K562 (cell line): Measurements from ENCODE around the gene HIGD1C.
"Not testable (repeated sequence)": the region's sequence is repeated elsewhere in the genome, so short reads cannot be mapped to it uniquely, and the experiment has no call there.

ENCODE experiments used
- CTCF ChIP-seq, 3 experiments: IDR thresholded peaks in 2 of 3; conservative IDR thresholded peaks in 1 of 3; 2 replicates each; pipeline ENCODE4 v1.5.1; 2011 to 2012; ENCODE audit warnings: low read length in 3 of 3, mild to moderate bottlenecking in 3 of 3, control low read depth in 2 of 3, improper control_type of control experiment in 1 of 3, inconsistent platforms in 1 of 3, low read depth in 1 of 3, mixed read lengths in 1 of 3, moderate library complexity in 1 of 3; ENCODE audit not compliant: insufficient read depth in 2 of 3
- ETS2 ChIP-seq: IDR thresholded peaks from 2 replicates; pipeline ENCODE4 v1.6.1; 2016; ENCODE audit warnings: borderline replicate concordance, missing genetic modification characterization, mild to moderate bottlenecking, moderate library complexity, missing compliant biosample characterization; ENCODE audit not compliant: poor library complexity, severe bottlenecking
- HDAC2 ChIP-seq: fragments of 450-650 bp; IDR thresholded peaks from 2 replicates; pipeline ENCODE4 v1.6.1; 2016; ENCODE audit warnings: mild to moderate bottlenecking
- MED1 ChIP-seq: sonication (generic); formaldehyde crosslinking; IDR thresholded peaks from 2 replicates; pipeline ENCODE4 v1.8.1; 2023; ENCODE audit warnings: missing genetic modification reagents, borderline replicate concordance
- POLR2A ChIP-seq: fragments of 450-650 bp; conservative IDR thresholded peaks from 2 replicates; pipeline ENCODE4 v1.6.1; 2016
- RBFOX2 ChIP-seq: fragments of 200-400 bp; formaldehyde crosslinking; IDR thresholded peaks from 2 replicates; pipeline ENCODE4 v1.6.1; 2017; ENCODE audit warnings: low read depth, mild to moderate bottlenecking, low read length, moderate library complexity
- UBTF ChIP-seq, 2 experiments: IDR thresholded peaks; 2 replicates each; pipeline ENCODE4 v1.6.1; 2012; ENCODE audit warnings: improper control_type of control experiment in 2 of 2, low read depth in 2 of 2, low read length in 2 of 2, borderline replicate concordance in 1 of 2
- ZKSCAN1 ChIP-seq: fragments of 150-350 bp; IDR thresholded peaks from 2 replicates; pipeline ENCODE4 v1.6.1; 2016; ENCODE audit warnings: low read depth, low read length
- TF ChIP-seq, protein P1 (sequence below), 2 experiments: IDR thresholded peaks; 2 replicates each; pipeline ENCODE4 v1.6.1; 2011; ENCODE audit warnings: borderline replicate concordance in 1 of 2, control low read depth in 1 of 2, low read depth in 1 of 2, low read length in 1 of 2, mild to moderate bottlenecking in 1 of 2, mixed read lengths in 1 of 2, moderate library complexity in 1 of 2; ENCODE audit not compliant: insufficient read depth in 1 of 2, insufficient read length in 1 of 2, poor library complexity in 1 of 2, severe bottlenecking in 1 of 2; ENCODE audit errors: extremely low read depth in 1 of 2

GRCh38 chr12:50908479-50908878 is 43.9 kb upstream of the HIGD1C start:
- not testable (repeated sequence) for TF ChIP-seq HDAC2; ZKSCAN1; UBTF (IDR thresholded peaks at IDR 0.05; ENCODE audit: borderline replicate concordance in 1 of 2, low read depth in 2 of 2, low read length in 2 of 2); ETS2 (tag); CTCF (IDR thresholded peaks at IDR 0.05 in 2 of 3, conservative IDR thresholded peaks at IDR 0.05 in 1 of 3; ENCODE audit: insufficient read depth in 2 of 3, low read depth in 1 of 3, low read length in 3 of 3); MED1 (CRISPR knock-in tag); RBFOX2; POLR2A
- TF ChIP-seq, protein P1, sequence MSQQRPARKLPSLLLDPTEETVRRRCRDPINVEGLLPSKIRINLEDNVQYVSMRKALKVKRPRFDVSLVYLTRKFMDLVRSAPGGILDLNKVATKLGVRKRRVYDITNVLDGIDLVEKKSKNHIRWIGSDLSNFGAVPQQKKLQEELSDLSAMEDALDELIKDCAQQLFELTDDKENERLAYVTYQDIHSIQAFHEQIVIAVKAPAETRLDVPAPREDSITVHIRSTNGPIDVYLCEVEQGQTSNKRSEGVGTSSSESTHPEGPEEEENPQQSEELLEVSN (IDR thresholded peaks at IDR 0.05; ENCODE audit: borderline replicate concordance in 1 of 2, extremely low read depth in 1 of 2, insufficient read depth in 1 of 2, insufficient read length in 1 of 2, low read depth in 1 of 2, low read length in 1 of 2, poor library complexity in 1 of 2, severe bottlenecking in 1 of 2): not testable (repeated sequence)
